Epithelial cell of proximal tubule (primary cell): ENCODE measurements around the gene CTDSPL. TPM values are rescaled to one million over a fixed set of nuclear protein-coding genes. Genes with fewer than 3 reads are reported as not detected.

Experiments
- DNase-seq: peaks from one replicate; pipeline ENCODE4 v3.0.0-alpha.2; 2011; ENCODE audit warnings: low read depth
- H3K4me3 ChIP-seq: 2 replicates; pipeline ENCODE4 v1.5.1; 2011; ENCODE audit warnings: low read depth, mild to moderate bottlenecking, low read length
- CTCF ChIP-seq: conservative IDR thresholded peaks from 2 replicates; pipeline ENCODE4 v1.5.1; 2012; ENCODE audit warnings: low read depth, mild to moderate bottlenecking, low read length
- total RNA-seq: library from RNA; depleted of rRNA; stranded (reverse); fragments of >200 nt; gene quantifications from 2 replicates; pipeline ENCODE4 v1.2.3, GENCODE V29; 2015

The CTDSPL gene
- total RNA-seq, 1 donor from 2014 or later: 25.5 TPM

- no peak for TF ChIP-seq CTCF
- no peak overlapping the region for H3K4me3 ChIP-seq
- no peak for DNase-seq
These were observed 8.9 kb upstream of the CTDSPL start for GRCh38 chr3:37852771-37853170.

GRCh38 chr3:37853691-37854413 is 7.8 kb upstream of the CTDSPL start:
- no peak for DNase-seq
- TF ChIP-seq CTCF: no peak
- no peak overlapping the region for H3K4me3 ChIP-seq

GRCh38 chr3:37855363-37855970 is 6.2 kb upstream of the CTDSPL start:
- TF ChIP-seq CTCF: peak; percentile 92
- no peak for DNase-seq
- no peak overlapping the region for H3K4me3 ChIP-seq

- no peak for DNase-seq
- no peak overlapping the region for H3K4me3 ChIP-seq
- TF ChIP-seq CTCF: no peak
These were observed 5.3 kb upstream of the CTDSPL start for GRCh38 chr3:37856381-37856780.

- H3K4me3 ChIP-seq: no peak overlapping the region
- DNase-seq: no peak
- no peak for TF ChIP-seq CTCF
These were observed 2.9 kb upstream of the CTDSPL start for GRCh38 chr3:37858742-37859141.

- no peak overlapping the region for H3K4me3 ChIP-seq
- TF ChIP-seq CTCF: no peak
- no peak for DNase-seq
These were observed 2.3 kb upstream of the CTDSPL start for GRCh38 chr3:37859354-37859753.

GRCh38 chr3:37859908-37860199 is 1.8 kb upstream of the CTDSPL start:
- DNase-seq: no peak
- TF ChIP-seq CTCF: no peak
- H3K4me3 ChIP-seq: no peak overlapping the region
